Uterus (tissue), 4 donors: ENCODE results near the gene PLXNA4. TPM values are rescaled to one million over a fixed set of nuclear protein-coding genes. Genes with fewer than 3 reads are reported as not detected.

Experiments used
- DNase-seq, 2 donors: peaks; one replicate each; pipeline ENCODE4 v3.0.0-alpha.2; 2019 to 2020
- H3K27ac ChIP-seq, 2 donors: fragments of 200-600 bp; sonication (generic); 1 replicate in 1 of 2; 2 replicates in 1 of 2; pipeline ENCODE4 v1.5.1; 2016 to 2018
- H3K27me3 ChIP-seq, 2 donors: fragments of 200-600 bp; sonication (generic); one replicate each; pipeline ENCODE4 v1.5.1; 2018 to 2019; ENCODE audit warnings: control low read depth in 1 of 2
- H3K36me3 ChIP-seq, 2 donors: fragments of 200-600 bp; sonication (generic); one replicate each; pipeline ENCODE4 v1.5.1; 2019; ENCODE audit warnings: control low read depth in 1 of 2
- H3K4me1 ChIP-seq, 2 donors: fragments of 200-600 bp; sonication (generic); one replicate each; pipeline ENCODE4 v1.5.1; 2018 to 2019; ENCODE audit warnings: control low read depth in 1 of 2
- H3K4me3 ChIP-seq, 2 donors: fragments of 200-600 bp; sonication (generic); 1 replicate in 1 of 2; 2 replicates in 1 of 2; pipeline ENCODE4 v1.5.1; 2018 to 2019; ENCODE audit warnings: mild to moderate bottlenecking in 1 of 2
- H3K9me3 ChIP-seq, 2 donors: fragments of 200-600 bp; sonication (generic); one replicate each; pipeline ENCODE4 v1.5.1; 2019; ENCODE audit warnings: control low read depth in 1 of 2
- POLR2A ChIP-seq, 2 donors: fragments of 450-650 bp; IDR thresholded peaks; one replicate each; pipeline ENCODE4 v1.6.1; 2016; ENCODE audit warnings: antibody characterized with exemption in 2 of 2, mild to moderate bottlenecking in 1 of 2, moderate library complexity in 1 of 2
- intact Hi-C: fragments of 100-400 bp; cut with DNase I; formaldehyde crosslinking; loops from one replicate; pipeline ENCODE4 v1.15.1; 2023; ENCODE audit warnings: low total_unique reads
- total RNA-seq, 4 donors: library from RNA; depleted of rRNA in 3 of 4; stranded (reverse); fragments of >200 nt in 3 of 4; gene quantifications; one replicate each; pipeline versions ENCODE4 v1.1.0 to v1.2.4, GENCODE V29; 2014 to 2023
- TF ChIP-seq, protein P1 (sequence below), 4 experiments: fragments of 200-600 bp in 2 of 4; fragments of 450-650 bp in 2 of 4; sonication (generic) in 2 of 4; IDR thresholded peaks; one replicate each; pipeline ENCODE4 v1.5.1; 2016 to 2019; ENCODE audit warnings: antibody characterized with exemption in 4 of 4, mild to moderate bottlenecking in 2 of 4, moderate library complexity in 1 of 4
- donor health status: DM: yes; HTN: yes; CAD: no.

The PLXNA4 gene
- total RNA-seq, 4 donors from 2014 or later = 4.1 to 16.5 (median 7.7) TPM

DNA sequence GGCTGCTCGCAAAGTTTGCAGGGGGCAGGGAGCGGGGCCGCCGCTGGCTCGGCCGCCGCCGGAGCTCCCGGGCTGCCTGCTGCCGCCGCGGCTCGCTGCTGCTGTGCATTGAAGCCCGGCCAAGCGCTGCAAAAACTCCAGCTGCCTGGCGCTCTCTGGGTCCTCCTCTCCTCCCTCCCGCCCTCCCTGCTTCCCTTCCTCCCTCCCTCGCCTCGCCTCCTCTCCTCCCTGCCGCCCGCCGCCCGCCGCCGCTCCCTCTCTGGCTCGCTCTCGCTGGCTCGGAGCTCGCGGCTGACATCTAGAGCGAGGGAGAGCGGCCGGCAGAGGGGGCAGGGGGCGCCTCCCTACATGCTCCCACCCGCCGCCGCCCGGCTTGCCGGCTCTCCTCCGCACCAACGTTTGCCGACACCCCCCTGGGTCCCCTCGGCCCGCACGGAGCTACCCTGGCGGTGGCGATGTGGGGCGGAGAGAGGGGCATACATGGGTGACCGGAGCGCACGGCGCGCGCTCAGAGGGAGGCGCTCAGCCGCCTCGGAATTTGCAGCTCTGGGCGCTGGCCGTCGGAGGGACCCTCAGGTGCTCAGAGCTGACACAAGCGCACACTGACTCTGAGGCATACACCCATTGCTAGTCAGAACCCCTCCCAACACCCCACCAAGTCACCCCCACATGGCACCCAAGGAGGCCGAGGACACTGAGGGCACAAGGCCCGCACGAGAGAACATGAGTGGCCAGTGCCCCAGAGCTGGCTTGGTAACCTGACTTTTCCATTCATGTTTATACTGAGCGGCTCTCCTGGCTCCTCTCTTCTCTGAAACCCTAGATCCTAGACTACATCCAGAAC is 1.2 kb upstream of the PLXNA4 start:
- Histone ChIP-seq H3K27me3 (no peaks in the 10 kb centered on the region), H3K4me3 (peak overlapping the region in 1 of 2 donors; percentile 40), H3K27ac (peak overlapping the region in 1 of 2 donors; percentile 68), H3K9me3 (no peaks in the 10 kb centered on the region), H3K36me3 (no peaks in the 10 kb centered on the region), H3K4me1 (no peaks in the 10 kb centered on the region)
- DNase-seq = peak; percentile 76 to 82
- TF ChIP-seq, protein P1, sequence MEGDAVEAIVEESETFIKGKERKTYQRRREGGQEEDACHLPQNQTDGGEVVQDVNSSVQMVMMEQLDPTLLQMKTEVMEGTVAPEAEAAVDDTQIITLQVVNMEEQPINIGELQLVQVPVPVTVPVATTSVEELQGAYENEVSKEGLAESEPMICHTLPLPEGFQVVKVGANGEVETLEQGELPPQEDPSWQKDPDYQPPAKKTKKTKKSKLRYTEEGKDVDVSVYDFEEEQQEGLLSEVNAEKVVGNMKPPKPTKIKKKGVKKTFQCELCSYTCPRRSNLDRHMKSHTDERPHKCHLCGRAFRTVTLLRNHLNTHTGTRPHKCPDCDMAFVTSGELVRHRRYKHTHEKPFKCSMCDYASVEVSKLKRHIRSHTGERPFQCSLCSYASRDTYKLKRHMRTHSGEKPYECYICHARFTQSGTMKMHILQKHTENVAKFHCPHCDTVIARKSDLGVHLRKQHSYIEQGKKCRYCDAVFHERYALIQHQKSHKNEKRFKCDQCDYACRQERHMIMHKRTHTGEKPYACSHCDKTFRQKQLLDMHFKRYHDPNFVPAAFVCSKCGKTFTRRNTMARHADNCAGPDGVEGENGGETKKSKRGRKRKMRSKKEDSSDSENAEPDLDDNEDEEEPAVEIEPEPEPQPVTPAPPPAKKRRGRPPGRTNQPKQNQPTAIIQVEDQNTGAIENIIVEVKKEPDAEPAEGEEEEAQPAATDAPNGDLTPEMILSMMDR (IDR thresholded peaks at IDR 0.05) = peak in 1 of 4 experiments; percentile 26
- no peak for TF ChIP-seq POLR2A (IDR thresholded peaks at IDR 0.05)
- intact Hi-C loops = loop anchor here (5.0 kb wide), 1 partner anchor 255 kb away; no protein-coding TSS in a partner anchor

DNA sequence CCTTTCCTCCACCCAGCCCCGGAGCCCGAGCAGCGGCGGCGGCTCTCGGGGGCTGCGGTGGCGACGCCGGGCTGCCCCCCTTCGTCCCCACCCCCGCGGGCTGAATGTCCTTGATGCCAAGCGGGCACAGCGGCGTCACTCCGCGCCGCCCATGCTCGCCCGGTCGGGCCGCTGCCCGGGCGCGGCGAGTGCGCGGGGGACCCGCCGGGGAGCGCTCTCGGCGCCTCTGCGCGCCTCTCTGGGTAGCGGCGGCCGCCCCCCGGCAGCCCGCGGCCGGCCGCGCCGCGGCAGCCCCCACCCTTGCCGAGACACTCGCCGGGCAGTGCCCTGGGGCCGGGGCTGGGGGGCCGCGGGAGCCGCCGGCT is 433 bp upstream of the PLXNA4 start:
- no peak for DNase-seq
- intact Hi-C loops = loop anchor here (5.0 kb wide), 1 partner anchor 254 kb away; no protein-coding TSS in a partner anchor
- Histone ChIP-seq H3K27ac (peak overlapping the region in 1 of 2 donors; percentile 3), H3K9me3 (no peaks in the 10 kb centered on the region), H3K4me3 (peak overlapping the region; percentile 47 to 63), H3K27me3 (no peaks in the 10 kb centered on the region), H3K4me1 (no peaks in the 10 kb centered on the region), H3K36me3 (no peaks in the 10 kb centered on the region)
- no peak for TF ChIP-seq POLR2A (IDR thresholded peaks at IDR 0.05)
- TF ChIP-seq, protein P1 (IDR thresholded peaks at IDR 0.05) = no peak

DNA sequence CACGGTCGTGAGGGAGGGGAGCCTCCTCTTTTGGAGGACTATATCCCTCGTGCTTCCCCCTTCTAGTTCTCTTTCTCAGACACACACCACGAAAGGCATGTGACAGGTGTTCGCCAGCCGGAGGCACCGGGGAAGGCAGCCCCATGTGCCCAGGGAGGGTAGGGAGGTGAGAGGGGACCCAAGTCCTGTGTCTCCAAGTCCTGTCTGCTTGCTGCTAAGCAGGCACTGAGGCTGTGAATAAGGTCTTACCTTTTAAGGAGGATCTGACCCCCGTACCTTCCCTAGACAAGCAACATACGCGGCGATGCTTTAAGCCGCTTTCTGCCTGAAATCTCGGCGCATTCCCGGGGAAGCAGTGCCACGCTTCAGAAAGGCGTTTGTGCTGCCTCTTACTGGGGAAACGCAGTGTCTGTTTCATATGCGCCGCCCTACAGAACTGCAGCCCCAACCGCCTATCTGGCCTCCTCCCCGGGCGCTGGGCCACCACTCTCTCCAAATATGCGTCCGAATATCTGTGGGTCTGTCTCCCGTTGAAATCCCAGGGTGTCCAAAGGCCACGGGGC is 770 bp downstream of the PLXNA4 start:
- TF ChIP-seq, protein P1 (IDR thresholded peaks at IDR 0.05) = peak in 3 of 4 experiments; percentile 13 to 28 (median 15)
- no peak for TF ChIP-seq POLR2A (IDR thresholded peaks at IDR 0.05)
- peak overlapping the region; percentile 47 to 63 for H3K4me3 ChIP-seq
- no peak overlapping the region for H3K27ac ChIP-seq
- intact Hi-C loops = loop anchor here (5.0 kb wide), 1 partner anchor 253 kb away; no protein-coding TSS in a partner anchor
- no peaks in the 10 kb centered on the region for H3K36me3 ChIP-seq
- H3K9me3 ChIP-seq = no peaks in the 10 kb centered on the region
- no peaks in the 10 kb centered on the region for H3K27me3 ChIP-seq
- peak; percentile 54 to 61 for DNase-seq
- no peaks in the 10 kb centered on the region for H3K4me1 ChIP-seq

DNA sequence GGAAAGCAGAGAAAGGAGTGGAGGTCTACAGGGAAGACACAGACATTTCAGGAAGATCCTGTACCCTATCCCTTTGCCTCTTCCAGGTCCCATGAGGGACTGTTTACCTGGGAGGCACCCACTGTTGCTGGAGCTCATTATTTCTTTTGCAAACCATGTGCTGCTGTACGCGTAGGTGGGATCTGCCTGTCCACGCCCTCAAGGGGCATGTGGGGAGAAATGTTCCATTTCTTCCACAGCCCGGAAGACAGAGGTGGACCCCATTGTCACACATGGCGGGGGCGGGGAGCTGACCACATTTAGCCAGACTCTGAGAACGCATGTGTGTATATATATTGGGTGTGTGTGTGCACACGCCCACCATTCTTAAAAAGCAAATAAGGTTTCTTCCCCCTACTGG is 2.0 kb downstream of the PLXNA4 start:
- Histone ChIP-seq H3K36me3 (no peaks in the 10 kb centered on the region), H3K4me1 (no peaks in the 10 kb centered on the region), H3K27me3 (no peaks in the 10 kb centered on the region), H3K27ac (no peak overlapping the region), H3K4me3 (no peak overlapping the region), H3K9me3 (no peaks in the 10 kb centered on the region)
- no peak for TF ChIP-seq POLR2A (IDR thresholded peaks at IDR 0.05)
- TF ChIP-seq, protein P1 (IDR thresholded peaks at IDR 0.05) = no peak
- intact Hi-C loops = no loop called here
- DNase-seq = no peak
